ENCODE results near the gene APC2. TPM values are rescaled to one million over a fixed set of nuclear protein-coding genes. Genes with fewer than 3 reads are reported as not detected.
"Not testable (repeated sequence)": the region's sequence is repeated elsewhere in the genome, so short reads cannot be mapped to it uniquely, and the experiment has no call there.

APC2 gene
- total RNA-seq, 1 experiment from 2014 or later, result 1.1 TPM

- Histone ChIP-seq H3K27me3 (ENCODE audit: low read length) (no peaks in the 10 kb centered on the region), H3K27ac (ENCODE audit: low read length) (no peak overlapping the region), H3K9ac (ENCODE audit: low read length) (no peak overlapping the region), H3K4me1 (ENCODE audit: low read length) (peaks cover 22% of the 10 kb centered on the region), H3K36me3 (ENCODE audit: insufficient read depth, low read length) (peaks cover 4% of the 10 kb centered on the region; the same call in 1 of the 2 replicates), H3K9me2 (replicated peaks; ENCODE audit: insufficient read depth, low read length) (no peaks in the 10 kb centered on the region), H3K4me3 (ENCODE audit: low read length) (no peak overlapping the region), H4K20me1 (ENCODE audit: insufficient read depth, low read depth, low read length) (peaks cover 46% of the 10 kb centered on the region; the same call in 1 of the 2 replicates), H3K9me3 (ENCODE audit: low read length) (no peaks in the 10 kb centered on the region), H3K4me2 (ENCODE audit: low read depth, low read length, poor library complexity, severe bottlenecking) (no peak overlapping the region), H2AFZ (ENCODE audit: low read length) (no peak overlapping the region), H3K79me2 (ENCODE audit: low read length) (peaks cover 15% of the 10 kb centered on the region)
- peak; percentile 39 for DNase-seq
Observed at GRCh38 chr19:1475751-1476437, 26.0 kb downstream of the APC2 start.

- not testable (repeated sequence) for H2AFZ ChIP-seq (ENCODE audit: low read length); H3K9ac ChIP-seq (ENCODE audit: low read length); H3K27me3 ChIP-seq (ENCODE audit: low read length); H3K36me3 ChIP-seq (ENCODE audit: insufficient read depth, low read length); H3K27ac ChIP-seq (ENCODE audit: low read length); H3K4me3 ChIP-seq (ENCODE audit: low read length); H3K9me3 ChIP-seq (ENCODE audit: low read length); H3K9me2 ChIP-seq (replicated peaks; ENCODE audit: insufficient read depth, low read length); H3K4me2 ChIP-seq (ENCODE audit: low read depth, low read length, poor library complexity, severe bottlenecking)
- H3K79me2 ChIP-seq (ENCODE audit: low read length), result peaks cover 15% of the 10 kb centered on the region
- peak; percentile 37 for DNase-seq
- H4K20me1 ChIP-seq (ENCODE audit: insufficient read depth, low read depth, low read length), result peaks cover 34% of the 10 kb centered on the region; the same call in 1 of the 2 replicates
- H3K4me1 ChIP-seq (ENCODE audit: low read length), result peaks cover 15% of the 10 kb centered on the region
Observed at GRCh38 chr19:1477056-1477455, 27.1 kb downstream of the APC2 start.

GRCh38 chr19:1478934-1479707, 29.2 kb downstream of the APC2 start, which contains the start of gene C19orf25:
TSS of gene C19orf25 (minus strand) at chr19:1479215. CDS start at chr19:1478903, 312 bp downstream.
- Histone ChIP-seq H3K27me3 (ENCODE audit: low read length) (no peaks in the 10 kb centered on the region), H2AFZ (ENCODE audit: low read length) (peak within 1 kb of the TSS; percentile 62), H3K4me1 (ENCODE audit: low read length) (peaks cover 15% of the 10 kb centered on the region), H3K36me3 (ENCODE audit: insufficient read depth, low read length) (peaks cover 4% of the 10 kb centered on the region; the same call in 1 of the 2 replicates), H3K9me3 (ENCODE audit: low read length) (no peaks in the 10 kb centered on the region), H3K27ac (ENCODE audit: low read length) (peak within 1 kb of the TSS; percentile 57), H3K9ac (ENCODE audit: low read length) (peak within 1 kb of the TSS; percentile 92), H3K9me2 (replicated peaks; ENCODE audit: insufficient read depth, low read length) (no peaks in the 10 kb centered on the region), H3K79me2 (ENCODE audit: low read length) (peaks cover 15% of the 10 kb centered on the region), H3K4me2 (ENCODE audit: low read depth, low read length, poor library complexity, severe bottlenecking) (peak within 1 kb of the TSS; percentile 79), H4K20me1 (ENCODE audit: insufficient read depth, low read depth, low read length) (peaks cover 17% of the 10 kb centered on the region; the same call in 1 of the 2 replicates), H3K4me3 (ENCODE audit: low read length) (peak within 1 kb of the TSS; percentile 80)
- DNase-seq, result peak; percentile 98

GRCh38 chr19:1481224-1481892, 31.4 kb downstream of the APC2 start:
- no peak overlapping the region for H3K27ac ChIP-seq (ENCODE audit: low read length)
- DNase-seq, result peak; percentile 38
- H3K36me3 ChIP-seq (ENCODE audit: insufficient read depth, low read length), result peaks cover 4% of the 10 kb centered on the region; the same call in 1 of the 2 replicates
- no peaks in the 10 kb centered on the region for H3K9me3 ChIP-seq (ENCODE audit: low read length)
- H3K79me2 ChIP-seq (ENCODE audit: low read length), result peaks cover 15% of the 10 kb centered on the region
- no peak overlapping the region for H3K9ac ChIP-seq (ENCODE audit: low read length)
- H3K4me1 ChIP-seq (ENCODE audit: low read length), result peaks cover 15% of the 10 kb centered on the region
- no peak overlapping the region for H2AFZ ChIP-seq (ENCODE audit: low read length)
- H3K4me2 ChIP-seq (ENCODE audit: low read depth, low read length, poor library complexity, severe bottlenecking), result no peak overlapping the region
- no peak overlapping the region for H3K4me3 ChIP-seq (ENCODE audit: low read length)
- no peaks in the 10 kb centered on the region for H3K9me2 ChIP-seq (replicated peaks; ENCODE audit: insufficient read depth, low read length)
- no peaks in the 10 kb centered on the region for H3K27me3 ChIP-seq (ENCODE audit: low read length)
- peaks cover 8% of the 10 kb centered on the region; the same call in 1 of the 2 replicates for H4K20me1 ChIP-seq (ENCODE audit: insufficient read depth, low read depth, low read length)

- Histone ChIP-seq H3K9me2 (replicated peaks; ENCODE audit: insufficient read depth, low read length) (no peaks in the 10 kb centered on the region), H3K27me3 (ENCODE audit: low read length) (no peaks in the 10 kb centered on the region), H4K20me1 (ENCODE audit: insufficient read depth, low read depth, low read length) (peaks cover 4% of the 10 kb centered on the region; the same call in 1 of the 2 replicates), H3K79me2 (ENCODE audit: low read length) (peaks cover 15% of the 10 kb centered on the region), H3K9me3 (ENCODE audit: low read length) (no peaks in the 10 kb centered on the region), H3K36me3 (ENCODE audit: insufficient read depth, low read length) (peaks cover 4% of the 10 kb centered on the region; the same call in 1 of the 2 replicates), H3K27ac (ENCODE audit: low read length) (no peak overlapping the region), H3K4me3 (ENCODE audit: low read length) (no peak overlapping the region), H2AFZ (ENCODE audit: low read length) (no peak overlapping the region), H3K9ac (ENCODE audit: low read length) (no peak overlapping the region), H3K4me2 (ENCODE audit: low read depth, low read length, poor library complexity, severe bottlenecking) (no peak overlapping the region), H3K4me1 (ENCODE audit: low read length) (peaks cover 15% of the 10 kb centered on the region)
- DNase-seq, result no peak
Observed at GRCh38 chr19:1481893-1482360, 32.0 kb downstream of the APC2 start.

GRCh38 chr19:1482361-1483130, 32.6 kb downstream of the APC2 start:
- H3K9ac ChIP-seq (ENCODE audit: low read length), result no peak overlapping the region
- DNase-seq, result no peak

GRCh38 chr19:1483131-1483978, 33.4 kb downstream of the APC2 start:
- H3K4me3 ChIP-seq (ENCODE audit: low read length), result no peak overlapping the region
- no peak overlapping the region for H3K9ac ChIP-seq (ENCODE audit: low read length)
- no peak overlapping the region for H3K27ac ChIP-seq (ENCODE audit: low read length)
- DNase-seq, result no peak
- peaks cover 5% of the 10 kb centered on the region for H3K79me2 ChIP-seq (ENCODE audit: low read length)
- peaks cover 5% of the 10 kb centered on the region for H3K4me1 ChIP-seq (ENCODE audit: low read length)
- no peaks in the 10 kb centered on the region for H3K36me3 ChIP-seq (ENCODE audit: insufficient read depth, low read length)
- H2AFZ ChIP-seq (ENCODE audit: low read length), result no peak overlapping the region
- H3K9me3 ChIP-seq (ENCODE audit: low read length), result no peaks in the 10 kb centered on the region
- H3K4me2 ChIP-seq (ENCODE audit: low read depth, low read length, poor library complexity, severe bottlenecking), result no peak overlapping the region
- H3K27me3 ChIP-seq (ENCODE audit: low read length), result no peaks in the 10 kb centered on the region
- no peaks in the 10 kb centered on the region for H3K9me2 ChIP-seq (replicated peaks; ENCODE audit: insufficient read depth, low read length)
- no peaks in the 10 kb centered on the region for H4K20me1 ChIP-seq (ENCODE audit: insufficient read depth, low read depth, low read length)

More at GRCh38 chr19:1482361-1483130, 32.6 kb downstream of the APC2 start:
- H3K27ac ChIP-seq (ENCODE audit: low read length), result no peak overlapping the region
- no peaks in the 10 kb centered on the region for H3K27me3 ChIP-seq (ENCODE audit: low read length)
- no peaks in the 10 kb centered on the region for H4K20me1 ChIP-seq (ENCODE audit: insufficient read depth, low read depth, low read length)
- H3K9me3 ChIP-seq (ENCODE audit: low read length), result no peaks in the 10 kb centered on the region
- no peaks in the 10 kb centered on the region for H3K36me3 ChIP-seq (ENCODE audit: insufficient read depth, low read length)
- H2AFZ ChIP-seq (ENCODE audit: low read length), result no peak overlapping the region
- H3K9me2 ChIP-seq (replicated peaks; ENCODE audit: insufficient read depth, low read length), result no peaks in the 10 kb centered on the region
- peaks cover 11% of the 10 kb centered on the region for H3K4me1 ChIP-seq (ENCODE audit: low read length)
- H3K79me2 ChIP-seq (ENCODE audit: low read length), result peaks cover 11% of the 10 kb centered on the region
- H3K4me2 ChIP-seq (ENCODE audit: low read depth, low read length, poor library complexity, severe bottlenecking), result no peak overlapping the region
- H3K4me3 ChIP-seq (ENCODE audit: low read length), result no peak overlapping the region
